ENCODE data around the gene FAM110D. TPM values are rescaled to one million over a fixed set of nuclear protein-coding genes. Genes with fewer than 3 reads are reported as not detected.
A peak's percentile ranks its signal among the peaks of the same experiment; 100 is the strongest.

The FAM110D gene
- polyA plus RNA-seq, 1 experiment: not detected

GRCh38 chr1:26160527-26161414, 1.9 kb downstream of the FAM110D start:
- Histone ChIP-seq H3K27me3 (ENCODE audit: control insufficient read depth, insufficient read depth, low read length) (peaks cover 15% of the 10 kb centered on the region), H3K4me3 (ENCODE audit: low read depth, low read length) (no peak overlapping the region; the same call in 1 of the 2 replicates), H3K36me3 (ENCODE audit: control insufficient read depth, insufficient read depth, low read length) (no peaks in the 10 kb centered on the region)
- DNase-seq (ENCODE audit: low read depth): no peak
- TF ChIP-seq, protein P1, sequence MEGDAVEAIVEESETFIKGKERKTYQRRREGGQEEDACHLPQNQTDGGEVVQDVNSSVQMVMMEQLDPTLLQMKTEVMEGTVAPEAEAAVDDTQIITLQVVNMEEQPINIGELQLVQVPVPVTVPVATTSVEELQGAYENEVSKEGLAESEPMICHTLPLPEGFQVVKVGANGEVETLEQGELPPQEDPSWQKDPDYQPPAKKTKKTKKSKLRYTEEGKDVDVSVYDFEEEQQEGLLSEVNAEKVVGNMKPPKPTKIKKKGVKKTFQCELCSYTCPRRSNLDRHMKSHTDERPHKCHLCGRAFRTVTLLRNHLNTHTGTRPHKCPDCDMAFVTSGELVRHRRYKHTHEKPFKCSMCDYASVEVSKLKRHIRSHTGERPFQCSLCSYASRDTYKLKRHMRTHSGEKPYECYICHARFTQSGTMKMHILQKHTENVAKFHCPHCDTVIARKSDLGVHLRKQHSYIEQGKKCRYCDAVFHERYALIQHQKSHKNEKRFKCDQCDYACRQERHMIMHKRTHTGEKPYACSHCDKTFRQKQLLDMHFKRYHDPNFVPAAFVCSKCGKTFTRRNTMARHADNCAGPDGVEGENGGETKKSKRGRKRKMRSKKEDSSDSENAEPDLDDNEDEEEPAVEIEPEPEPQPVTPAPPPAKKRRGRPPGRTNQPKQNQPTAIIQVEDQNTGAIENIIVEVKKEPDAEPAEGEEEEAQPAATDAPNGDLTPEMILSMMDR (IDR thresholded peaks at IDR 0.05; ENCODE audit: insufficient read depth, low read depth, low read length): no peak
- ChIA-PET POLR2A (no interaction called here), CTCF (interaction anchor here (0.6 to 2.5 kb wide), 7 partner anchors 9 to 243 kb away, joined by 3 to 6 read pairs (median 4); partner anchors contain the start of gene ZNF593)

DNA sequence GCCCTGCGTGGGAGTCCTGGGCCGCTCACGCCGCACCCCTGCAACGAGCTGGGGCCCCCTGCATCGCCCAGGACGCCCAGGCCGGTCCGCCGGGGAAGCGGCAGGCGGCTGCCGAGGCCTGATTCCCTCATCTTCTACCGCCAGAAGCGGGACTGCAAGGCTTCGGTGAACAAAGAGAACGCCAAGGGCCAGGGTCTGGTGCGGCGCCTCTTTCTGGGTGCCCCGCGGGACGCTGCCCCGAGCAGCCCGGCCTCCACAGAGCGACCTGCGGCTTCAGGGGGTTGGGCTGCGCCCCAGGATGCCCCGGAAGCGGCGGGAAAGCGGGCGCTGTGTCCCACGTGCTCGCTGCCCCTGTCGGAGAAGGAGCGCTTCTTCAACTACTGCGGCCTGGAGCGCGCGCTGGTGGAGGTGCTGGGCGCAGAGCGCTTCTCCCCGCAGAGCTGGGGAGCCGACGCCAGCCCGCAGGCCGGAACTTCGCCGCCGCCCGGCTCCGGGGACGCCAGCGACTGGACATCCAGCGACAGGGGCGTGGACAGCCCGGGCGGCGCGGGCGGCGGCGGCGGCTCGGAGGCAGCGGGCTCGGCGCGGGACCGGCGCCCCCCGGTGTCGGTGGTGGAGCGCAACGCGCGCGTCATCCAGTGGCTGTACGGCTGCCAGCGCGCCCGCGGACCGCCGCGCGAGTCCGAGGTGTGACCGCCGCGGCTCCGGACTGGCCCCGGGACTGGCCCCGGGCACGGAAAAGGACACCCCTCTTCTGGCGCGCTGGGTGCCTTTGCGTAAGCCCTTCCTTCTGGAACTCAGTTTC, 2.7 kb downstream of the FAM110D start:
- ChIA-PET POLR2A (no interaction called here), CTCF (interaction anchor here (0.6 to 2.5 kb wide), 9 partner anchors 8 to 244 kb away, joined by 3 to 6 read pairs (median 3); partner anchors contain the start of gene ZNF593)
- Histone ChIP-seq H3K36me3 (ENCODE audit: control insufficient read depth, insufficient read depth, low read length) (no peaks in the 10 kb centered on the region), H3K4me3 (ENCODE audit: low read depth, low read length) (peak overlapping the region; percentile 42), H3K27me3 (ENCODE audit: control insufficient read depth, insufficient read depth, low read length) (peaks cover 10% of the 10 kb centered on the region)
- TF ChIP-seq, protein P1 (IDR thresholded peaks at IDR 0.05; ENCODE audit: insufficient read depth, low read depth, low read length): 0 out of 2 replicates have a peak, but pooled peaks have one; percentile 2
- DNase-seq (ENCODE audit: low read depth): no peak

- no peaks in the 10 kb centered on the region for H3K36me3 ChIP-seq (ENCODE audit: control insufficient read depth, insufficient read depth, low read length)
- CTCF ChIA-PET: interaction anchor here (0.7 to 2.5 kb wide), 8 partner anchors 7 to 228 kb away, joined by 3 to 10 read pairs (median 4); no protein-coding TSS in a partner anchor
- H3K4me3 ChIP-seq (ENCODE audit: low read depth, low read length): peak overlapping the region; percentile 42
- POLR2A ChIA-PET: no interaction called here
- H3K27me3 ChIP-seq (ENCODE audit: control insufficient read depth, insufficient read depth, low read length): peaks cover 10% of the 10 kb centered on the region
- TF ChIP-seq, protein P1 (IDR thresholded peaks at IDR 0.05; ENCODE audit: insufficient read depth, low read depth, low read length): no peak
- no peak for DNase-seq (ENCODE audit: low read depth)
These were observed 3.4 kb downstream of the FAM110D start for GRCh38 chr1:26162220-26162709.

- ChIA-PET CTCF (interaction anchor here (0.7 to 1.8 kb wide), 10 partner anchors 9 to 128 kb away, joined by 3 to 10 read pairs (median 4); no protein-coding TSS in a partner anchor), POLR2A (no interaction called here)
- no peak overlapping the region for H3K4me3 ChIP-seq (ENCODE audit: low read depth, low read length)
- H3K27me3 ChIP-seq (ENCODE audit: control insufficient read depth, insufficient read depth, low read length): peaks cover 5% of the 10 kb centered on the region
- TF ChIP-seq, protein P1 (IDR thresholded peaks at IDR 0.05; ENCODE audit: insufficient read depth, low read depth, low read length): no peak
- no peaks in the 10 kb centered on the region for H3K36me3 ChIP-seq (ENCODE audit: control insufficient read depth, insufficient read depth, low read length)
- no peak for DNase-seq (ENCODE audit: low read depth)
These were observed 4.8 kb downstream of the FAM110D start for GRCh38 chr1:26163684-26164035.
